ENCODE results near the gene SEZ6.

Gene SEZ6

DNA sequence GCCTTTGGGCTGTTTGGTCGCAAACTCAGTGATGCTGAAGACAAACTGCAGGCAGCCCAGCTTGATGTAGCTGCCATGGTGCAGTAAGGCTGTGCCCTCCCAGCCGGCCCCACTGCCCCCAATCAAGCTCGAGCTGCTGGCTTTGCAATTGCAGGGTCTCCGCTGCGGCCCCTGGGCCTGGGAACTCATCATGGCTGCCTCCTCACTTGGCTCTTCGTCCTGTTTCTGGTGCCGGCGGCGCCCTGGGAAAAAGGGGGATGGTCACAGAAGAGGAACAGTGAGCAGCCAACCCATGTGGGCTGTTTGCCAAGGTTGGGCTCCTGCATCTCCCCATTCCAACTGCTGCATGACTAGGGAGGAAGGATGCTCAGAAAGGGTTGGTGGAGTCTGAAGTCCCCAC lies 99.6 kb downstream of the SEZ6 start:
- H2BK15ac ChIP-seq (replicated peaks; ENCODE audit: low read depth): no peak overlapping the region
- H3K79me2 ChIP-seq (ENCODE audit: control insufficient read depth, insufficient read depth, low read length): no peaks in the 10 kb centered on the region
- H3K9ac ChIP-seq (ENCODE audit: low read length): no peak overlapping the region
- H3K56ac ChIP-seq (ENCODE audit: low read length): no peak overlapping the region
- H3K27ac ChIP-seq (ENCODE audit: low read depth, low read length): no peak overlapping the region
- H2BK5ac ChIP-seq (ENCODE audit: low read length): no peak overlapping the region
- H3K4me2 ChIP-seq (ENCODE audit: low read length): no peak overlapping the region
- no peaks in the 10 kb centered on the region for H3K27me3 ChIP-seq (ENCODE audit: insufficient read depth, low read length, poor library complexity)
- H3K18ac ChIP-seq (ENCODE audit: low read length): no peak overlapping the region
- no peaks in the 10 kb centered on the region for H3K79me1 ChIP-seq (ENCODE audit: low read length)
- no CpG with 5 or more reads among the region's 9 CpGs for WGBS (ENCODE audit: extremely low coverage, insufficient coverage, low lambda C conversion rate)
- peaks cover 3% of the 10 kb centered on the region for H3K4me1 ChIP-seq (ENCODE audit: control insufficient read depth, low read depth, low read length)
- H4K8ac ChIP-seq (ENCODE audit: low read depth, low read length): no peak overlapping the region
- H2BK120ac ChIP-seq (ENCODE audit: low read depth, low read length): no peak overlapping the region
- H3K4ac ChIP-seq (ENCODE audit: low read depth, low read length): no peak overlapping the region
- DNase-seq: no peak
- H3K36me3 ChIP-seq (ENCODE audit: control insufficient read depth, insufficient read depth, low read length): peaks cover 32% of the 10 kb centered on the region
- H3K4me3 ChIP-seq (ENCODE audit: low read length): no peak overlapping the region
- H2AK5ac ChIP-seq (ENCODE audit: low read length): no peak overlapping the region
- H4K5ac ChIP-seq (ENCODE audit: low read length): no peak overlapping the region
- H3K23ac ChIP-seq (ENCODE audit: low read length): no peak overlapping the region

Measured in mesendoderm (in vitro differentiated cells).